IPS-18a (cell line): ENCODE data around the gene FKBP2.

ENCODE experiments used
- H3K27ac ChIP-seq: one replicate; pipeline ENCODE4 v1.5.1; 2013; ENCODE audit warnings: low read length
- H3K27me3 ChIP-seq: one replicate; pipeline ENCODE4 v1.6.1; 2013; ENCODE audit warnings: mild to moderate bottlenecking, low read length; ENCODE audit not compliant: control insufficient read depth, insufficient read depth
- H3K36me3 ChIP-seq: one replicate; pipeline ENCODE4 v1.6.1; 2013; ENCODE audit warnings: low read depth, low read length; ENCODE audit not compliant: control insufficient read depth
- H3K4me1 ChIP-seq: one replicate; pipeline ENCODE4 v1.6.1; 2013; ENCODE audit warnings: low read depth, low read length; ENCODE audit not compliant: control insufficient read depth
- H3K4me3 ChIP-seq: one replicate; pipeline ENCODE4 v1.5.1; 2013; ENCODE audit warnings: low read length
- H3K9ac ChIP-seq: one replicate; pipeline ENCODE4 v1.6.1; 2013; ENCODE audit warnings: mild to moderate bottlenecking, low read length, moderate library complexity
- H3K9me3 ChIP-seq: one replicate; pipeline ENCODE4 v1.6.1; 2013; ENCODE audit warnings: low read depth, low read length; ENCODE audit not compliant: control insufficient read depth

The FKBP2 gene

GRCh38 chr11:64275031-64275800 lies 34.3 kb downstream of the FKBP2 start:
- Histone ChIP-seq H3K36me3 (peaks cover 3% of the 10 kb centered on the region), H3K9ac (no peak overlapping the region), H3K27ac (no peak overlapping the region), H3K4me3 (no peak overlapping the region), H3K4me1 (no peaks in the 10 kb centered on the region), H3K27me3 (no peaks in the 10 kb centered on the region), H3K9me3 (no peaks in the 10 kb centered on the region)

GRCh38 chr11:64275841-64276240 lies 34.9 kb downstream of the FKBP2 start:
- Histone ChIP-seq H3K9ac (no peak overlapping the region), H3K36me3 (peaks cover 3% of the 10 kb centered on the region), H3K27ac (no peak overlapping the region)

GRCh38 chr11:64276653-64277431 lies 35.9 kb downstream of the FKBP2 start:
- Histone ChIP-seq H3K36me3 (peaks cover 3% of the 10 kb centered on the region), H3K9me3 (no peaks in the 10 kb centered on the region), H3K9ac (no peak overlapping the region), H3K27me3 (no peaks in the 10 kb centered on the region), H3K27ac (no peak overlapping the region), H3K4me1 (no peaks in the 10 kb centered on the region), H3K4me3 (no peak overlapping the region)

More at GRCh38 chr11:64275841-64276240, 34.9 kb downstream of the FKBP2 start:
- no peaks in the 10 kb centered on the region for H3K27me3 ChIP-seq
- H3K4me3 ChIP-seq, result no peak overlapping the region
- H3K9me3 ChIP-seq, result no peaks in the 10 kb centered on the region
- H3K4me1 ChIP-seq, result no peaks in the 10 kb centered on the region

GRCh38 chr11:64278576-64279190 lies 37.8 kb downstream of the FKBP2 start:
- H3K9ac ChIP-seq, result no peak overlapping the region
- peaks cover 3% of the 10 kb centered on the region for H3K36me3 ChIP-seq
- no peak overlapping the region for H3K27ac ChIP-seq
- no peak overlapping the region for H3K4me3 ChIP-seq
- no peaks in the 10 kb centered on the region for H3K27me3 ChIP-seq
- H3K9me3 ChIP-seq, result no peaks in the 10 kb centered on the region
- H3K4me1 ChIP-seq, result no peaks in the 10 kb centered on the region

GRCh38 chr11:64281957-64282770 lies 41.3 kb downstream of the FKBP2 start:
- peaks cover 3% of the 10 kb centered on the region for H3K4me1 ChIP-seq
- H3K27ac ChIP-seq, result no peak overlapping the region
- no peaks in the 10 kb centered on the region for H3K27me3 ChIP-seq
- no peaks in the 10 kb centered on the region for H3K9me3 ChIP-seq
- H3K36me3 ChIP-seq, result no peaks in the 10 kb centered on the region
- H3K4me3 ChIP-seq, result no peak overlapping the region
- H3K9ac ChIP-seq, result no peak overlapping the region

- no peak overlapping the region for H3K9ac ChIP-seq
- no peaks in the 10 kb centered on the region for H3K9me3 ChIP-seq
- no peak overlapping the region for H3K4me3 ChIP-seq
- H3K4me1 ChIP-seq, result peaks cover 3% of the 10 kb centered on the region
- H3K27ac ChIP-seq, result no peak overlapping the region
- H3K27me3 ChIP-seq, result no peaks in the 10 kb centered on the region
- H3K36me3 ChIP-seq, result no peaks in the 10 kb centered on the region
Measured at GRCh38 chr11:64283092-64283491, 42.2 kb downstream of the FKBP2 start.

- Histone ChIP-seq H3K27me3 (peaks cover 4% of the 10 kb centered on the region), H3K9me3 (no peaks in the 10 kb centered on the region), H3K27ac (no peak within 1 kb of the TSS), H3K4me3 (peak within 1 kb of the TSS; percentile 85), H3K4me1 (peaks cover 3% of the 10 kb centered on the region), H3K36me3 (no peaks in the 10 kb centered on the region), H3K9ac (peak within 1 kb of the TSS; percentile 67)
Measured at GRCh38 chr11:64284048-64284961, 43.4 kb downstream of the FKBP2 start, which contains the start of gene BAD. BAD (minus strand) TSS chr11:64284665; CDS start chr11:64284368, 297 bp downstream.

GRCh38 chr11:64284962-64285884 lies 44.3 kb downstream of the FKBP2 start, which contains the start of gene GPR137:
GPR137 (plus strand) TSS chr11:64285848; CDS start chr11:64286525, 677 bp downstream.
- no peaks in the 10 kb centered on the region for H3K9me3 ChIP-seq
- H3K4me1 ChIP-seq, result peaks cover 3% of the 10 kb centered on the region
- no peak within 1 kb of the TSS for H3K27ac ChIP-seq
- H3K36me3 ChIP-seq, result no peaks in the 10 kb centered on the region
- H3K4me3 ChIP-seq, result peak within 1 kb of the TSS; percentile 85
- peak within 1 kb of the TSS; percentile 67 for H3K9ac ChIP-seq
- H3K27me3 ChIP-seq, result peaks cover 13% of the 10 kb centered on the region

- H3K4me3 ChIP-seq, result peak overlapping the region; percentile 85
- H3K27ac ChIP-seq, result no peak overlapping the region
- peaks cover 22% of the 10 kb centered on the region for H3K27me3 ChIP-seq
- H3K36me3 ChIP-seq, result no peaks in the 10 kb centered on the region
- no peak overlapping the region for H3K9ac ChIP-seq
- H3K4me1 ChIP-seq, result peaks cover 3% of the 10 kb centered on the region
- H3K9me3 ChIP-seq, result no peaks in the 10 kb centered on the region
Measured at GRCh38 chr11:64285885-64286800, 45.2 kb downstream of the FKBP2 start.
